ENCODE measurements around the gene CDKL4. TPM values are rescaled to one million over a fixed set of nuclear protein-coding genes. Genes with fewer than 3 reads are reported as not detected.

CDKL4 gene
- total RNA-seq, 3 donors from 2014 or later = 0.31 to 1.0 TPM; not detected in 1

DNA sequence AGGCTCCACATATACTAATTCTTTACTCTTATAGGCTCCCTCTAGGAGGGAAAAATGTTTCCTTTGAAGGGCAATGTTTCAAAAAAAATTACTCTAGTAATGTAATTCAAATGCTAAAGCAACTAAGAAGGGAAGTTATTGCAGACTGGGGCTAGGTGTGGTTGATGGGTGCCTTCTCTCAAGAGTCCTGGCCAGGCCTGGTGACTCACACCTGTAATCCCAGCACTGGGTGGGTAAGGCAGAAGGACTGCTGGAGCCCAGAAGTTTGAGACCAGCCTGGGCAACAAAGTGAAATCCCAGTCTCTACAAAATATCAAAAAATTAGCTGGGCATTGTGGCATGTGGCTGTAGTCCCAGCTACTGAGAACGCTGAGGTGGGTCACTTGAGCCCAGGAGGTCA, 31.2 kb upstream of the CDKL4 start:
- no peak for TF ChIP-seq CTCF (IDR thresholded peaks at IDR 0.05)
- no peak overlapping the region for H3K4me3 ChIP-seq
- intact Hi-C loops (cut with DNase I, micrococcal nuclease) = no loop called here
- no peaks in the 10 kb centered on the region for H3K4me1 ChIP-seq (ENCODE audit: low read depth)
- H3K36me3 ChIP-seq (ENCODE audit: low read depth) = peaks cover 8% of the 10 kb centered on the region
- H3K9me3 ChIP-seq = no peaks in the 10 kb centered on the region
- DNase-seq = no peak
- ATAC-seq = peak; percentile 74

DNA sequence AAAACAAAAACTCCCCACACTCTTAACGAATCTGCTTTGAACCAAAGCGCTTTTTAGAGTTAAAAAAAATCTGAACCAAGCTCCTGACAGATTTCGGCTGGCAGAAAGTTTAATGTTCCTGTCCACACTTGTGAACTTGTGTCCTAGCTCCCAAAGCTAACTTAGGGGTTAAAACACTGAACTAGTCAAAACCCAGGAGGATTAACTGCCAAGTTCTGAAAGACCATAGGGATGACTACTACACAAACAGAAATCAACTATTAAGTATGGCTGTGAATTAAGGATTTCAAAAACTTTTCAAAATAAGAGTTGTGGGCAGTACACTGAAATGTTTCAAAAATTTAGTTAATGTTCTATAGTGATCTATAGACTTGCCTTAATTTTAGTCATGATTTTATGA, 26.2 kb upstream of the CDKL4 start:
- no peak for TF ChIP-seq CTCF (IDR thresholded peaks at IDR 0.05)
- Histone ChIP-seq H3K36me3 (ENCODE audit: low read depth) (no peaks in the 10 kb centered on the region), H3K4me1 (ENCODE audit: low read depth) (peaks cover 10% of the 10 kb centered on the region), H3K4me3 (no peak overlapping the region), H3K9me3 (no peaks in the 10 kb centered on the region)
- no peak for DNase-seq
- no peak for ATAC-seq
- intact Hi-C loops (cut with DNase I, micrococcal nuclease) = no loop called here

DNA sequence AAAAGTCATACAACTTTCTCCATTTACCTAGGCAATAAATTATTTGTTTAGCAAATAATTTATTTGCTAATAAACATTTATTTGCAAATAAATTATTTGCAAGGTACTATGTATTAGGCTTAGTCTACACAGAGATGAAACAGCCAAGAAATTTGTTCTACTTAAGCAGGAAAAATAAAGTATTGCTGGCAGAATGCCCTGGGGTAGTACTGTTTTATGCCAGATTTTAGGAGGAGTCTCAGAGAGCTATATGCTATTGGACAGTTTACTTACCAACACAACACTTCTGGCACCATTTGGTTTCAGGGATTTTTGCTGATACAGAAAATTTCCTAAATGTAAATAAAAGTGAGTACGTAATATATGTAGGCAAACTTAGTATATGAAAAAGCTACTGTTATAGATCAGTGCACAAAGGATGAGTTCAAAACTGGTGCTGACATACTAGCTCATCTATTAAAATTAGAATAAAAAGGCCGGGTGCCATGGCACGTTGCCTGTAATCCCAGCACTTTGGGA, 23.2 kb upstream of the CDKL4 start:
- no peak for TF ChIP-seq CTCF (IDR thresholded peaks at IDR 0.05)
- intact Hi-C loops (cut with DNase I, micrococcal nuclease) = no loop called here
- H3K36me3 ChIP-seq (ENCODE audit: low read depth) = no peaks in the 10 kb centered on the region
- H3K9me3 ChIP-seq = no peaks in the 10 kb centered on the region
- peaks cover 13% of the 10 kb centered on the region for H3K4me1 ChIP-seq (ENCODE audit: low read depth)
- H3K4me3 ChIP-seq = no peak overlapping the region
- ATAC-seq (no peak), DNase-seq (no peak)

GRCh38 chr2:39266139-39266805, 22.5 kb upstream of the CDKL4 start:
- TF ChIP-seq CTCF (IDR thresholded peaks at IDR 0.05) = no peak
- Histone ChIP-seq H3K4me3 (no peak overlapping the region), H3K4me1 (ENCODE audit: low read depth) (peaks cover 13% of the 10 kb centered on the region), H3K36me3 (ENCODE audit: low read depth) (no peaks in the 10 kb centered on the region), H3K9me3 (no peaks in the 10 kb centered on the region)
- intact Hi-C loops (cut with DNase I, micrococcal nuclease) = no loop called here
- DNase-seq (no peak), ATAC-seq (peak; percentile 49)

DNA sequence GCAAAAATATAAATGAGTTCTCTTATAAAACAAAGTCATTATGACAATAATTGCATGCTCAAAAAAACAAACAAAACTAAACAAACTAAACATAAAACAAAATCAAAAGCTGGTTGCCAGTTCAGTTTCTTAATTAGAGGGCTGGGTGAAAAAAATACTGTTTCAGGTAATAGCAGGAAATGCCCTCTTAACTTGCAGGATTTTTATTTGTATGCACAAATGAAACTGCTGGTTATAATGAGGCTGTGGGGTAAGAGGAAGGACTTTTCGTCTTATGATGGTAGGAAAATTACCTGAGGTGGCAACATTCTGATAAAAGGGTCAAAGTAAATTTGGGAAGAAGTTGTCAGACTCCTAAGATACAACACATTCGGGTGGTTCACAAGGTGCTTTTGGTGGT, 21.5 kb upstream of the CDKL4 start:
- peaks cover 13% of the 10 kb centered on the region for H3K4me1 ChIP-seq (ENCODE audit: low read depth)
- ATAC-seq (peak; percentile 28), DNase-seq (no peak)
- H3K36me3 ChIP-seq (ENCODE audit: low read depth) = no peaks in the 10 kb centered on the region
- no peaks in the 10 kb centered on the region for H3K9me3 ChIP-seq
- H3K4me3 ChIP-seq = no peak overlapping the region
- no peak for TF ChIP-seq CTCF (IDR thresholded peaks at IDR 0.05)
- intact Hi-C loops (cut with DNase I, micrococcal nuclease) = no loop called here

Measured in mucosa of descending colon (tissue), 3 donors.